GM12878 (cell line): ENCODE measurements around the gene ARPC1A. TPM values are rescaled to one million over a fixed set of nuclear protein-coding genes. Genes with fewer than 3 reads are reported as not detected.

Experiments used
- ATAC-seq: fragments of 200-7000 bp; cut with Tn5 transposase; 3 replicates; pipeline ENCODE4 v1.9.1; 2020; ENCODE audit warnings: mild to moderate bottlenecking, moderate library complexity
- BruUV-seq: library from RNA; stranded (reverse); fragments of 400-500 nt; replicated peaks from 2 replicates; lab custom pipeline; 2021; lab: Mats Ljungman, UMichigan
- CTCF ChIA-PET: fragments of 300-600 bp; sonication (Branson Sonifier 250); formaldehyde crosslinking; extraction: SDS; loops from one replicate; lab custom pipeline; 2021; ENCODE audit warnings: inconsistent platforms; lab: Yijun Ruan, JAX
- POLR2A ChIA-PET: fragments of 350-600 bp; formaldehyde crosslinking; extraction: SDS; loops from one replicate; lab custom pipeline; 2021; ENCODE audit warnings: inconsistent platforms; lab: Charles Lee
- RAD21 ChIA-PET: fragments of 300-600 bp; sonication (Branson Sonifier 250); formaldehyde crosslinking; loops from one replicate; lab custom pipeline; 2023; ENCODE audit warnings: antibody characterized with exemption; ENCODE audit not compliant: unreplicated experiment; lab: Charles Lee
- SMC1A ChIA-PET: fragments of 300-600 bp; sonication (Branson Sonifier 250); formaldehyde crosslinking; loops from one replicate; lab custom pipeline; 2023; ENCODE audit not compliant: unreplicated experiment, uncharacterized antibody; lab: Charles Lee
- DNase-seq: peaks from one replicate; pipeline ENCODE4 v3.0.0-alpha.2; 2011; ENCODE audit warnings: low read depth, low spot score
- FAIRE-seq: peaks from 3 replicates; lab custom pipeline; 2011; peaks lifted over from hg19 to GRCh38; lab: Jason Lieb, UNC
- H2AFZ ChIP-seq: 2 replicates; pipeline ENCODE4 v1.6.0; 2011; ENCODE audit warnings: low read depth, low read length, control low read depth; ENCODE audit not compliant: control insufficient read depth
- H3K27ac ChIP-seq: 2 replicates; pipeline ENCODE4 v1.5.1; 2011; ENCODE audit warnings: control low read depth; ENCODE audit not compliant: control insufficient read depth, insufficient read depth
- H3K27me3 ChIP-seq, 2 experiments: replicated peaks in 1 of 2; 2 replicates each; pipeline versions ENCODE4 v1.6.0 to v1.6.1; 2011; ENCODE audit warnings: low read length in 1 of 2; ENCODE audit not compliant: control insufficient read depth in 2 of 2, insufficient read depth in 2 of 2
- H3K36me3 ChIP-seq, 2 experiments: 2 replicates each; pipeline ENCODE4 v1.5.1; 2011; ENCODE audit warnings: low read length in 1 of 2; ENCODE audit not compliant: control insufficient read depth in 2 of 2, insufficient read depth in 2 of 2
- H3K4me1 ChIP-seq: 2 replicates; pipeline ENCODE4 v1.6.1; 2011; ENCODE audit warnings: mild to moderate bottlenecking, low read length, moderate library complexity, mixed read lengths; ENCODE audit not compliant: control insufficient read depth, insufficient read depth
- H3K4me2 ChIP-seq: 2 replicates; pipeline ENCODE4 v1.6.0; 2011; ENCODE audit warnings: control low read depth; ENCODE audit not compliant: control insufficient read depth, insufficient read depth
- H3K4me3 ChIP-seq: fragments of 200-600 bp; sonication (generic); 2 replicates; pipeline ENCODE4 v1.5.1; 2016
- H3K79me2 ChIP-seq: 2 replicates; pipeline ENCODE4 v1.6.0; 2011; ENCODE audit warnings: low read length; ENCODE audit not compliant: control insufficient read depth, insufficient read depth
- H3K9ac ChIP-seq: 2 replicates; pipeline ENCODE4 v1.8.0; 2011; ENCODE audit warnings: low read length, control low read depth, mixed read lengths; ENCODE audit not compliant: control insufficient read depth, insufficient read depth
- H3K9me3 ChIP-seq: replicated peaks from 3 replicates; pipeline ENCODE4 v1.5.1; 2011; ENCODE audit warnings: mild to moderate bottlenecking, low read length; ENCODE audit not compliant: control insufficient read depth, insufficient read depth
- H4K20me1 ChIP-seq: 2 replicates; pipeline ENCODE4 v1.6.0; 2011; ENCODE audit not compliant: control insufficient read depth, insufficient read depth
- BHLHE40 ChIP-seq, 2 experiments: fragments of 450-650 bp in 1 of 2; IDR thresholded peaks; 2 replicates each; pipeline ENCODE4 v1.6.1; 2011 to 2017; ENCODE audit warnings: low read depth in 2 of 2, borderline replicate concordance in 1 of 2, improper control_type of control experiment in 1 of 2, low read length in 1 of 2, mild to moderate bottlenecking in 1 of 2
- CHD4 ChIP-seq: fragments of 200-600 bp; sonication (generic); IDR thresholded peaks from 2 replicates; pipeline ENCODE4 v1.6.1; 2016; ENCODE audit warnings: mild to moderate bottlenecking
- DPF2 ChIP-seq: fragments of 450-650 bp; IDR thresholded peaks from 2 replicates; pipeline ENCODE4 v1.6.1; 2017; ENCODE audit warnings: mild to moderate bottlenecking
- HCFC1 ChIP-seq: fragments of 150-350 bp; IDR thresholded peaks from 2 replicates; pipeline ENCODE4 v1.6.1; 2014; ENCODE audit warnings: low read length
- IKZF1 ChIP-seq: fragments of 450-650 bp; conservative IDR thresholded peaks from 2 replicates; pipeline ENCODE4 v1.6.1; 2017; ENCODE audit warnings: antibody characterized with exemption, mild to moderate bottlenecking
- IKZF2 ChIP-seq, 2 experiments: fragments of 450-650 bp; IDR thresholded peaks; 2 replicates each; pipeline ENCODE4 v1.6.1; 2017; ENCODE audit warnings: mild to moderate bottlenecking in 2 of 2, moderate library complexity in 2 of 2
- IRF4 ChIP-seq: IDR thresholded peaks from 2 replicates; pipeline ENCODE4 v1.6.1; 2011; ENCODE audit warnings: low read depth, low read length
- JUNB ChIP-seq: IDR thresholded peaks from 2 replicates; pipeline ENCODE4 v1.6.1; 2016; ENCODE audit warnings: antibody characterized with exemption, mild to moderate bottlenecking
- LARP7 ChIP-seq: fragments of 450-650 bp; IDR thresholded peaks from 2 replicates; pipeline ENCODE4 v1.6.1; 2017; ENCODE audit warnings: mild to moderate bottlenecking
- MTA3 ChIP-seq: IDR thresholded peaks from 2 replicates; pipeline ENCODE4 v1.6.1; 2012; ENCODE audit warnings: low read length, inconsistent platforms, borderline replicate concordance
- NBN ChIP-seq: fragments of 450-650 bp; IDR thresholded peaks from 2 replicates; pipeline ENCODE4 v1.6.1; 2016
- NKRF ChIP-seq: fragments of 450-650 bp; conservative IDR thresholded peaks from 2 replicates; pipeline ENCODE4 v1.6.1; 2017; ENCODE audit warnings: mild to moderate bottlenecking, moderate library complexity
- RAD51 ChIP-seq: fragments of 450-650 bp; IDR thresholded peaks from 2 replicates; pipeline ENCODE4 v1.6.1; 2016; ENCODE audit warnings: moderate library complexity, mild to moderate bottlenecking, inconsistent platforms
- SMAD1 ChIP-seq: fragments of 450-650 bp; IDR thresholded peaks from 2 replicates; pipeline ENCODE4 v1.6.1; 2018; ENCODE audit warnings: mild to moderate bottlenecking, low read depth; ENCODE audit not compliant: partially characterized antibody
- STAT3 ChIP-seq: IDR thresholded peaks from 2 replicates; pipeline ENCODE4 v1.6.1; 2011; ENCODE audit warnings: low read depth, low read length, improper control_type of control experiment
- TBL1XR1 ChIP-seq: IDR thresholded peaks from 2 replicates; pipeline ENCODE4 v1.6.1; 2012; ENCODE audit warnings: low read depth, low read length, improper control_type of control experiment
- USF1 ChIP-seq: IDR thresholded peaks from 2 replicates; pipeline ENCODE4 v1.6.1; 2011; ENCODE audit warnings: borderline replicate concordance, low read depth, mild to moderate bottlenecking, moderate library complexity, mixed read lengths, low read length; ENCODE audit not compliant: insufficient read depth; ENCODE audit errors: extremely low read length
- ZNF622 ChIP-seq: fragments of 450-650 bp; IDR thresholded peaks from 2 replicates; pipeline ENCODE4 v1.6.1; 2017; ENCODE audit warnings: mild to moderate bottlenecking, inconsistent platforms
- WGBS: methylation state at CpG from one replicate; pipeline ENCODE4 v1.1.6; 2016; ENCODE audit warnings: low lambda C conversion rate; ENCODE audit not compliant: insufficient replicate concordance, insufficient coverage; ENCODE audit errors: missing lambda C conversion rate; 5-methylcytosine and 5-hydroxymethylcytosine counted together
- in situ Hi-C: fragments of 300-500 bp; cut with MboI; formaldehyde crosslinking; loops from 9 replicates; pipeline ENCODE4 v1.14.3; 2018; ENCODE audit warnings: mixed read lengths
- intact Hi-C: fragments of 100-400 bp; cut with micrococcal nuclease; formaldehyde crosslinking; loops from one replicate; pipeline ENCODE4 v1.14.2; 2022; ENCODE audit not compliant: unreplicated experiment
- polyA plus RNA-seq, 11 experiments: library from polyadenylated mRNA; depleted of rRNA in 4 of 11; unstranded in 6 of 11; stranded (reverse) in 5 of 11; fragments of >200 nt; fragmentation: Nextera tagmentation in 4 of 11; fragmentation: Illumina TruSeq in 1 of 11; extraction: Ambion mirVana in 4 of 11; extraction: Trizol in 1 of 11; gene quantifications; 1 replicate in 1 of 11; 2 replicates in 10 of 11; pipeline versions ENCODE4 v1.2.1 to v1.2.3, GENCODE V29; 2011 to 2016; ENCODE audit warnings: inconsistent platforms in 2 of 11, missing spikeins in 2 of 11, low read depth in 1 of 11
- total RNA-seq, 4 experiments: library from RNA; depleted of rRNA in 3 of 4; stranded (reverse); fragments of >200 nt in 3 of 4; fragmentation: Illumina TruSeq in 1 of 4; extraction: Trizol in 1 of 4; gene quantifications; 2 replicates each; pipeline versions ENCODE4 v1.2.1 to v1.2.3, GENCODE V29; 2013 to 2021

ARPC1A gene
- total and polyA plus RNA-seq, 10 of the 15 experiments (the other 5 are each of a cell fraction or from before 2014, with no cell fraction given), result 42.3 to 152 (median 72.1) TPM

- Histone ChIP-seq H3K36me3 (peaks cover 9 to 10% of the 10 kb centered on the region in 2 experiments), H4K20me1 (no peaks in the 10 kb centered on the region; the same call in 1 of the 2 replicates), H2AFZ (no peak overlapping the region), H3K4me2 (peak overlapping the region; percentile 96), H3K27ac (peak overlapping the region; percentile 100), H3K9ac (peak overlapping the region; percentile 95), H3K79me2 (peaks cover 69% of the 10 kb centered on the region), H3K4me1 (peaks cover 43% of the 10 kb centered on the region), H3K4me3 (peak overlapping the region; percentile 64), H3K9me3 (no peaks in the 10 kb centered on the region), H3K27me3 (no peaks in the 10 kb centered on the region)
- CTCF ChIA-PET, result interaction anchor here (1.7 kb wide), 1 partner anchor 28 kb away, joined by 5 read pairs; the partner anchor contains the start of genes BUD31 and PDAP1
- FAIRE-seq, result peak; percentile 98
- SMC1A ChIA-PET, result interaction anchor here (1.0 to 2.7 kb wide), 2 partner anchors 12 to 27 kb away, joined by 3 to 20 read pairs; partner anchors contain the start of genes BUD31 and PDAP1
- peak; percentile 88 for DNase-seq
- WGBS, result 25% methylated on average over 16 of the region's 16 CpGs
- in situ Hi-C loops (no loop called here), intact Hi-C loops (loop anchor here (2.0 kb wide), 1 partner anchor 28 kb away; the partner anchor contains the start of genes BUD31 and PDAP1)
- POLR2A ChIA-PET, result interaction anchor here (0.5 to 2.8 kb wide), 5 partner anchors 28 to 450 kb away, joined by 3 to 51 read pairs (median 4); partner anchors contain the start of genes ARPC1A, BUD31 and PDAP1
- RAD21 ChIA-PET, result interaction anchor here (0.5 to 2.3 kb wide), 3 partner anchors 10 to 28 kb away, joined by 3 to 15 read pairs (median 7); partner anchors contain the start of genes BUD31 and PDAP1
- ATAC-seq, result peak; percentile 85
- BruUV-seq, result TSS peak; percentile 43
- TF ChIP-seq CHD4, result no peak
- peak; percentile 55 for TF ChIP-seq NBN
- peak; percentile 30 for TF ChIP-seq USF1
- peak; percentile 35 for TF ChIP-seq LARP7
- peak in 1 of 2 experiments; percentile 9; a peak in 2 of 4 replicates for TF ChIP-seq IKZF2 (IDR thresholded peaks at IDR 0.05)
- TF ChIP-seq STAT3, result no peak
- TF ChIP-seq MTA3, result no peak
- TF ChIP-seq DPF2, result peak; percentile 6; the same call in 1 of the 2 replicates
- TF ChIP-seq NKRF, result 0 out of 2 replicates have a peak, but pooled peaks have one; percentile 17
- TF ChIP-seq IKZF1, result no peak; the same call in 1 of the 2 replicates
- no peak for TF ChIP-seq JUNB
- TF ChIP-seq SMAD1, result peak; percentile 35
- peak; percentile 38 for TF ChIP-seq RAD51
- 0 out of 2 replicates have a peak, but pooled peaks have one; percentile 8 for TF ChIP-seq HCFC1
- TF ChIP-seq IRF4, result 0 out of 2 replicates have a peak, but pooled peaks have one; percentile 14
- TF ChIP-seq BHLHE40 (IDR thresholded peaks at IDR 0.05; ENCODE audit: borderline replicate concordance in 1 of 2, low read depth in 2 of 2, low read length in 1 of 2), result peak; percentile 97 to 98
- TF ChIP-seq TBL1XR1, result no peak
- TF ChIP-seq ZNF622, result no peak
Measured at GRCh38 chr7:99380823-99381663, 55.3 kb downstream of the ARPC1A start.
